GM23248 (cell line): ENCODE data around the gene SAMD13.

Source experiments
- EZH2 ChIP-seq: fragments of 200-600 bp; sonication (generic); IDR thresholded peaks from 2 replicates; pipeline ENCODE4 v1.6.1; 2018; ENCODE audit warnings: antibody characterized with exemption, mild to moderate bottlenecking; ENCODE audit not compliant: insufficient read depth, poor library complexity, severe bottlenecking
- EZH2phosphoT487 ChIP-seq: fragments of 200-600 bp; sonication (generic); IDR thresholded peaks from 2 replicates; pipeline ENCODE4 v1.6.1; 2018; ENCODE audit warnings: antibody characterized with exemption, moderate library complexity, mild to moderate bottlenecking, low read depth; ENCODE audit not compliant: insufficient read depth

- TF ChIP-seq EZH2phosphoT487: no peak
- TF ChIP-seq EZH2: no peak
Measured at GRCh38 chr1:84353695-84354094, 52.2 kb downstream of the SAMD13 start.
